Stimulated activated CD4-positive, alpha-beta T cell treated with anti-CD3 and anti-CD28 coated beads, Interleukin-2, amount 100 ng/mL, for 4 hours (primary cell): Measurements from ENCODE around the gene MICALL2.

Experiments
- DNase-seq: peaks from one replicate; pipeline ENCODE4 v3.0.0-alpha.2; 2020; ENCODE audit warnings: low read depth

The MICALL2 gene

DNA sequence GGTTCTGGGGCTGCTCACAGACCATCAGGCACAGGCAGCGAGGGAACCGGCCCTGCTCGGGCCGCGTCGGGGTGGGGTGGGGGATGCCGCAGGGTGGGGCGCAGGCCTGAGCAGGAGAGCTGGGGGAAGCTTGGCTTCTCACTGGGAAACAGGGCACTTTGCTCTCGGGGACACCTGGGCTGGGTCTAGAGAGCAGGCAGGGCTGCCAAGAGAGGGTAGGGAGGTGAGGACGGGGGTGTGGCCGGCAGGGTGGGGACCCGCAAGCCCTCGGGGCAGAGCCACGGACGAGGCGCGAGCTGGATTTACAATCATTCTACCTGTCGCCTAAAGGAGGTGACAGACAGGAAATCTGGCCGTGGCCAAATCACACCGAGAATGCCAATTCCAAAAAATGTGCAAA, 33.9 kb upstream of the MICALL2 start:
- no peak for DNase-seq

- no peak for DNase-seq
Observed at GRCh38 chr7:1492640-1493039, 33.4 kb upstream of the MICALL2 start.

GRCh38 chr7:1492221-1492620, 33.0 kb upstream of the MICALL2 start:
- DNase-seq: no peak

- no peak for DNase-seq
Observed at GRCh38 chr7:1490837-1491236, 31.6 kb upstream of the MICALL2 start.

- DNase-seq: no peak
Observed at GRCh38 chr7:1489336-1489735, 30.1 kb upstream of the MICALL2 start.

- DNase-seq: no peak
Observed at GRCh38 chr7:1488016-1488415, 28.7 kb upstream of the MICALL2 start.

GRCh38 chr7:1487466-1487865, 28.2 kb upstream of the MICALL2 start:
- DNase-seq: no peak

DNA sequence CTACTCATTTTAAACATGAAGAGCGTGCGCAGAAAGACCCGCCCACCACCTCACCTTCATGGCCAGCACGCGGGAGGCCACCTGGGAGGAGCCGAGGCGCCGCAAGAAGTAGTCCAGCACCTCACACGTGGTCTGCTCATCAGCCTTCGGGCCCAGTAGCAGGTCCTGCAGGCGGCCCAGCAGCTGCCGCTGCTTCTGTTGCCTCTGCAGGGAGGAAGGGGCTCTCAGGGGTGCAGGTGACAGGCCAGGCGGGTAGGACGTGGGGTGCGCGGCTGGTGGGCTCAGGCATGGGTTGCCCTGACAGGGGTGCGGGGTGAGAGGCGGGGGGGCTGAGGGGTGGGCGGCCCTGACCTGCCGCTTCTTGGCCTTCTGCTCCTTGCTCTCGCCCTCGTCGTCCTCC, 27.3 kb upstream of the MICALL2 start:
- no peak for DNase-seq

DNA sequence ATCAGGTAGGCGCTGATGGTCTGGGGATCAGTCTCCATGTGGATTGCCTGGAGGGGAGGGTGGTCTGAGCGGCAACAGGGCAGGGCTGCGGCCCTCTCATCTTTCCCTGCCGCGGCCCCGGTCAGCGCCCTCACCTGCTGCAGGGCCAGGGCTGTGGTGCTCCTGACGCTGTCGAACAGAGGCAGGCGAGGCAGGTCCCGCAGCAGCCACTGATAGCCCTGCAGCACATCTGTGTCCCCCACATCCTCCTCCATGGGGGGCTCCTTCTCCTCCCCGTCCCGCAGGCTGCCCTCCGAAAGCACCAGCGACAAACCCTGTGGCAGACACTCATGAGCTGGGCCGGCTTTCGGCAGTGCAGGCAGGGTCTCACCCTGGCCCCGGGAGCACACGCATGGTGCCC, 25.9 kb upstream of the MICALL2 start:
- DNase-seq: no peak

- DNase-seq: no peak
Observed at GRCh38 chr7:1484569-1484968, 25.3 kb upstream of the MICALL2 start.

DNA sequence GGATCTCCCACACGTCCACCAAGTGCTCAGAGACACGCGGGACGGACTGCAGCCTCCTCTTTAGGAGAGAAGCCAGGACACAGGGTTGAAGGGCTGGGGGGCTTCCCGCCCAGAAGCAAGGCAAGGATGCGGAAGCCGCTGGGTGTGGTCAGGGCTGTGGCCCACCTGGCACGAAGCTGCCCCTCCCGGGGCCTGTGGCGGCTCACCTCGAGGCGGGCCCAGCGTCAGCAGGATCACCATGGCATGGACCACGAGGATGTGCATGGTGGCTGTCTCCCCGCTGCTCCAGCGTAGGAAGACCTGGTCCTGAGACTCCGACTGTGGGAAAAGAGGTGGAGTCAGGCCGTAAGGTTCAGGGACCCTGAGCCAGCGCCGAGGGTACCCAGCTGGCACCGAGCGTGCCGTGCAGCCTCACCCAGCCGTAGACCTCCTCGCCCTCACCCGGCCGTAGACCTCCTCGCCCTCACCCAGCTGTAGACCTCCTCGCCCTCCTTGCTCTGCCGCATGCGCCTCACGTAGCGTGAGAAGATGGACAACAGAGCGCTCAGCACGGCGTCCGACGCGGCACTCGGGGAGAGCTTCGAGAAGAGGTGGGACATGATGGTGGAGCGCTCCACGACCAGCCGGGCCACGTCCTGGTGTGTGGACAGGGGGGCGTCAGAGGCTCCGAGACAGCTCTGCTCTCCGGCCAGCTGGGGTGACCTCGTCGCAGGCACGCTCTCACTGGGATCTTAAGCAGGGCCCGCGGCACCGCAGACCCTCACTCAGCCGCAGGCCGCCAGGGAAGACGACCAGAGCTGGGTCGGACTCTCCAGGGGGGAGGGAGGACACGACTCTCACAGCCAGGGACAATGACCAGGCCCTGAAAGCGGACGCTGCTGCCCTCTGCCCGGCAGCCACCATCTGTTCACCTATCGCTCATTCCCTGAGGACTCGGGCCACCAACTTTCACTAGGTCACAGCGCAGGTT, 24.6 kb upstream of the MICALL2 start:
- DNase-seq: no peak

GRCh38 chr7:1483079-1483478, 23.8 kb upstream of the MICALL2 start:
- DNase-seq: no peak

DNA sequence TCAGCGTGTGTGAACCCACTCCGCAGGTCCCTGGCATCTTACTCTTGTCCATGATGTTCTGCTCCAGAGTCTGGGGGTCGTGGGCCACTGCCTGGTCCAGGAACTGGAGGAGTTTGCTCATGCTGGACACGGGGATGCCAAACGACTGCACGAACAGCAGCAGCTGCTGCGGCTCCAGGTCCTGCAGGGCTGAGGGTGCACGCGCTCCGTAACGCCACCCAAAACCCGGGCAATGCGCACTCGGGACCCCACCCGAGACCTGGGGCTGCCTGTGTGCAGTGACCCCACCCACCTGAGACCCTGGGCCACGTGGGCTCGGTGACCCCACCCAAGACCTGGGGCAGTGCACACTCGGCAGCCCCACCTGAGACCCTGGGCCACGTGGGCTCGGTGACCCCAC, 22.0 kb upstream of the MICALL2 start:
- DNase-seq: no peak

DNA sequence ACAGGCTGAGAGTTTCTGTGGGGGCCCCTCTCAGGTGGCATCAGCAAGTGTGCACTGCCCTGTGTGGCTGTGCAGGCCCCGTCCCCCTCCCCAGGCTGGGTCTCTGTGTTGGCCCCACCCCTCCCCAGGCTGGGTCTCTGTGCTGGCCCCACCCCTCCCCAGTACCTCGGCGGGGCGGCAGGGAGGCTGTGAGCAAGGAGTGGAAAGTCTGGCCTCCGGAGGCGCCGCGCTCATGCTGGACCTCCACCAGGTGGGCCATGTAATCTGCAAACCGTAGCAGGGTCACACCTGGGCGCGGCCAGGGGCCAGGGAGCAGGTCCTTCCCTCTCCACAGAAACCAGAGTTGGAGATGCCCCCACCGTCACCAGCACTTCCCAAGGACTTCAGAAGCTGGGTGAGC, 21.4 kb upstream of the MICALL2 start:
- no peak for DNase-seq

GRCh38 chr7:1479287-1479686, 20.0 kb upstream of the MICALL2 start:
- no peak for DNase-seq

- DNase-seq: no peak
Observed at GRCh38 chr7:1478480-1478879, 19.2 kb upstream of the MICALL2 start.

DNA sequence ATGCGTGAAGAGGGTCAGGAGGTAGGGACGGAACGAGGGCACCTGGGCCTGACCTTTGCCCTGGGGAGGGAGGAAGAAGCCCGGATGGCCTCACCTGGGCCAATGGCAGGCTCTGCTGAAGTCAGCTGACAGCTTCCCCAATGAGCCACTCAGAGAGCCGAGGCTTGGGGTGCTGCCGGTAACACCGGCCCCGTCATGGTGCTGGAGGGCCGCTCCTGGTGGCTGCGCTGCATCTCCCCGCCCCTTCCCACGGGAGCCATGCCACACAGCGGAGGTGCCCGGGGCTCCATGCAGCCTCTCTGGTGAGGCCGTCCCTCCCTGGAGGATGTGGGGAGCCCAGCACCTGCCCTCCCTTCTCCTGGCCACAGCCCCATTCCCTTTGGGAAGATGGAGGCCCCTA, 17.6 kb upstream of the MICALL2 start:
- no peak for DNase-seq

GRCh38 chr7:1475991-1476390, 16.7 kb upstream of the MICALL2 start:
- DNase-seq: no peak

- no peak for DNase-seq
Observed at GRCh38 chr7:1475393-1475792, 16.1 kb upstream of the MICALL2 start.

DNA sequence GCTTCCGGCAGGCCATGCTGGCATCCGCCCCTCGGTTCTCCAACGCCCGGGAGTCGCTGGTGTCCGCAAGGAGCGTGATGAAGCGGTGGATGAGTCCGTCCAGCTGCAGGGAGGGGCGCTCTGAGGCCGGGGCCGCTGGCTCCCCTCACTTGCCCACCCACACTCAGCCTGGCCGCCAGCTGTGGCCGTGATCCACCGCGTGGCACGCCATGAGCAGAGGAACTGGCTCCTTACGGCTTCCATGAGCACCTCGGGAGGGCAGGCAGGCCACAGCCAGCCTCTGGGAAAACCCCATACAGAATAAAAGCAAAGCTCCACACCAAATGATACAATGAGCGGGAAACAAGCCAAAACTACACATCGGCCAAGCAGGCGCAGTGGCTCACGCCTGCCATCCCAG, 15.5 kb upstream of the MICALL2 start:
- no peak for DNase-seq

DNA sequence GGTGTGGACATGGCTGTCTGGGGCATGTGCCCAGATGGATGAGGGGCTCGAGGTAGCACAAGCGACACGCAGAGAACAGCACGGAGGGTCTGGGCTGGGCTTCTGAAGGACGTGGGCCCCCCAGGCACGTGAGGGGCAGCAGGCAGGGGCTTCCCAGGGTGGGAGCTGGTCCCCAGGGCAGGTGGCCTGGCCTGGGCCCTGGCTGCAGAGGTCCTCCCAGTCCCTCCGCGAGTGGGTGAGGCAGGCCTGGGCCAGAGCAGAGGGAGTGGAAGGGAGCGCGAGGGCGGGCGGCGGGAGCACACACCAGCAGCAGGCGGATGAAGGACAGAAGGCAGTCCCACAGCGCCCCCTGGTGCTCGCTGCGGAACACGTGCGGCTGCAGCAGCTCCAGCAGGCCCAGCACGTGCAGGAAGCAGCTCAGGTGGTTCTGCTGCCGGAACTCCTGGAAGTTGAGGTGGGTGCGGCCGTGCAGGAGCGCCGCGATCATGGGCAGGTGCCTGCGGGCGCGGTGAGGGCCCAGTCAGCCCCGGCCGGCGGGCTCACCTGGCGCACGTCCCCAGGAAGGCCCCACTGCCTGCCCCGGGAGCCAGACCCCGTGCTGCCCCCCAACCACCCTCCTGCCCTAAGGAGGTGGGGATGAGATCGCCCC, 14.7 kb upstream of the MICALL2 start:
- peak; percentile 76 for DNase-seq

GRCh38 chr7:1470901-1471300, 11.6 kb upstream of the MICALL2 start:
- DNase-seq: no peak

GRCh38 chr7:1468643-1469298, 9.5 kb upstream of the MICALL2 start:
- DNase-seq: no peak
